T-cell (primary cell): Measurements from ENCODE around the gene CD300LG. TPM values are rescaled to one million over a fixed set of nuclear protein-coding genes. Genes with fewer than 3 reads are reported as not detected.

Experiments used
- ATAC-seq, 4 experiments: fragments of 200-7000 bp in 3 of 4; fragments of 150-1000 bp in 1 of 4; cut with Tn5 transposase; replicated peaks in 1 of 4; 1 replicate in 3 of 4; 2 replicates in 1 of 4; pipeline ENCODE4 v1.10.0; 2021; ENCODE audit warnings: moderate library complexity in 3 of 4, mild to moderate bottlenecking in 2 of 4, moderate number of reproducible peaks in 1 of 4
- CTCF ChIA-PET, 2 donors: fragments of 300-600 bp; sonication (Branson Sonifier 250); formaldehyde crosslinking; loops; one replicate each; lab custom pipeline; 2022; ENCODE audit warnings: antibody characterized with exemption in 2 of 2; lab: Charles Lee
- POLR2A ChIA-PET, 2 donors: fragments of 300-600 bp; sonication (Branson Sonifier 250); formaldehyde crosslinking; loops; one replicate each; lab custom pipeline; 2022; ENCODE audit warnings: antibody characterized with exemption in 2 of 2; lab: Charles Lee
- DNase-seq, 35 experiments: peaks; one replicate each; pipeline versions ENCODE4 v3.0.0 to v3.0.0-alpha.2; 2013 to 2023
- H3K27ac ChIP-seq: one replicate; pipeline ENCODE4 v1.5.1; 2013; ENCODE audit warnings: low read length
- H3K27me3 ChIP-seq, 2 experiments: replicated peaks in 1 of 2; 1 replicate in 1 of 2; 2 replicates in 1 of 2; pipeline versions ENCODE4 v1.6.1 to v1.7.0; 2013; ENCODE audit warnings: low read length in 1 of 2, mixed read lengths in 1 of 2; ENCODE audit not compliant: control insufficient read depth in 2 of 2, insufficient read depth in 2 of 2; ENCODE audit errors: extremely low read depth in 1 of 2
- H3K36me3 ChIP-seq, 2 donors: 1 replicate in 1 of 2; 2 replicates in 1 of 2; pipeline versions ENCODE4 v1.6.1 to v1.7.0; 2013; ENCODE audit warnings: low read length in 1 of 2; ENCODE audit not compliant: control insufficient read depth in 2 of 2, insufficient read depth in 1 of 2; ENCODE audit errors: extremely low read depth in 1 of 2
- H3K4me1 ChIP-seq, 2 experiments: 1 replicate in 1 of 2; 2 replicates in 1 of 2; pipeline versions ENCODE4 v1.6.1 to v1.7.0; 2013; ENCODE audit warnings: low read length in 2 of 2, mixed read lengths in 1 of 2; ENCODE audit not compliant: insufficient read depth in 2 of 2, control insufficient read depth in 1 of 2; ENCODE audit errors: extremely low read depth in 1 of 2
- H3K4me3 ChIP-seq, 2 donors: 1 replicate in 1 of 2; 2 replicates in 1 of 2; pipeline versions ENCODE4 v1.5.1 to v1.7.0; 2013; ENCODE audit warnings: mild to moderate bottlenecking in 2 of 2, low read length in 1 of 2, moderate library complexity in 1 of 2; ENCODE audit not compliant: control insufficient read depth in 1 of 2; ENCODE audit errors: extremely low read depth in 1 of 2
- H3K9me3 ChIP-seq: 2 replicates; pipeline ENCODE4 v1.7.0; 2013
- H3K27ac Mint-ChIP-seq, 2 donors: one replicate each; pipeline ENCODE4 v1.8.0; 2020 to 2021; ENCODE audit warnings: mild to moderate bottlenecking in 2 of 2, mixed read lengths in 2 of 2
- H3K27me3 Mint-ChIP-seq, 2 donors: one replicate each; pipeline ENCODE4 v1.8.0; 2021 to 2022; ENCODE audit warnings: mixed read lengths in 2 of 2
- H3K36me3 Mint-ChIP-seq: one replicate; pipeline ENCODE4 v1.8.0; 2021; ENCODE audit warnings: mixed read lengths
- H3K4me1 Mint-ChIP-seq, 3 donors: one replicate each; pipeline ENCODE4 v1.8.0; 2020 to 2022; ENCODE audit warnings: mixed read lengths in 3 of 3, mild to moderate bottlenecking in 1 of 3
- H3K4me3 Mint-ChIP-seq, 3 donors: one replicate each; pipeline ENCODE4 v1.8.0; 2020 to 2022; ENCODE audit warnings: mild to moderate bottlenecking in 3 of 3, mixed read lengths in 3 of 3, moderate library complexity in 3 of 3
- H3K9me3 Mint-ChIP-seq, 3 donors: one replicate each; pipeline ENCODE4 v1.8.0; 2020 to 2022; ENCODE audit warnings: mixed read lengths in 3 of 3
- WGBS: methylation state at CpG from one replicate; pipeline ENCODE4 v1.1.5; 2013; ENCODE audit warnings: missing lambda C conversion rate; ENCODE audit not compliant: insufficient coverage; 5-methylcytosine and 5-hydroxymethylcytosine counted together
- total RNA-seq, 35 experiments: library from RNA in 6 of 35; stranded (reverse) in 6 of 35; fragments of 120-200 nt in 1 of 35; gene quantifications; one replicate each; pipeline versions ENCODE4 v1.2.1 to v1.2.4 and lab custom pipeline; 2013 to 2026

CD300LG gene
- total RNA-seq, 5 donors from 2014 or later (not counting 1 experiment from before 2014, with no cell fraction given), result not detected

- Mint-ChIP-seq H3K36me3 (no peaks in the 10 kb centered on the region), H3K4me1 (peaks cover 15 to 24% (median 17%) of the 10 kb centered on the region in 3 donors), H3K9me3 (no peaks in the 10 kb centered on the region), H3K27ac (peak overlapping the region; percentile 27 to 34), H3K27me3 (peaks cover 4 to 20% of the 10 kb centered on the region in 2 donors), H3K4me3 (peak overlapping the region; percentile 81 to 89 (median 84))
- ChIA-PET POLR2A (no interaction called here), CTCF (interaction anchor here in 1 of 2 donors (0.6 to 1.3 kb wide), 2 partner anchors 10 to 220 kb away, joined by 3 read pairs; no protein-coding TSS in a partner anchor)
- H3K27ac ChIP-seq, result no peak overlapping the region
- 34% methylated on average over 22 of the region's 26 CpGs for WGBS
- H3K27me3 ChIP-seq, result peaks cover 5 to 56% of the 10 kb centered on the region in 2 experiments
- peak; percentile 64 to 71 (median 68) for ATAC-seq
- H3K9me3 ChIP-seq, result no peaks in the 10 kb centered on the region
- peak in 34 of 35 experiments; percentile 27 to 71 (median 53) for DNase-seq
- H3K4me1 ChIP-seq, result peaks cover 7 to 28% of the 10 kb centered on the region in 2 experiments
- peak overlapping the region; percentile 61 to 82 for H3K4me3 ChIP-seq
- no peaks in the 10 kb centered on the region for H3K36me3 ChIP-seq
Observed at GRCh38 chr17:43907998-43908721, 61.2 kb downstream of the CD300LG start.

GRCh38 chr17:43909537-43910231, 62.7 kb downstream of the CD300LG start:
- POLR2A ChIA-PET, result interaction anchor here (0.9 kb wide), 2 partner anchors 35 to 206 kb away, joined by 3 to 5 read pairs; no protein-coding TSS in a partner anchor
- H3K9me3 ChIP-seq, result no peaks in the 10 kb centered on the region
- DNase-seq (no peak), ATAC-seq (no peak)
- Mint-ChIP-seq H3K4me3 (no peak overlapping the region), H3K27ac (no peak overlapping the region), H3K27me3 (peaks cover 0 to 14% of the 10 kb centered on the region in 2 donors), H3K36me3 (no peaks in the 10 kb centered on the region), H3K4me1 (peaks cover 15 to 24% (median 17%) of the 10 kb centered on the region in 3 donors), H3K9me3 (no peaks in the 10 kb centered on the region)
- CTCF ChIA-PET, result interaction anchor here (0.6 to 1.3 kb wide), 5 partner anchors 12 to 131 kb away, joined by 3 read pairs; no protein-coding TSS in a partner anchor
- no peak overlapping the region for H3K27ac ChIP-seq
- no peaks in the 10 kb centered on the region for H3K36me3 ChIP-seq
- H3K27me3 ChIP-seq, result peaks cover 5 to 45% of the 10 kb centered on the region in 2 experiments
- H3K4me3 ChIP-seq, result no peak overlapping the region
- WGBS, result 100% methylated on average over 2 of the region's 7 CpGs
- peaks cover 7 to 28% of the 10 kb centered on the region in 2 experiments for H3K4me1 ChIP-seq

- ATAC-seq (no peak), DNase-seq (no peak)
- H3K27me3 Mint-ChIP-seq, result no peaks in the 10 kb centered on the region
- peaks cover 5 to 19% of the 10 kb centered on the region in 2 experiments for H3K4me1 ChIP-seq
- no peak overlapping the region for H3K27ac Mint-ChIP-seq
- peaks cover 11 to 22% (median 13%) of the 10 kb centered on the region in 3 donors for H3K4me1 Mint-ChIP-seq
- H3K9me3 ChIP-seq, result no peaks in the 10 kb centered on the region
- H3K27ac ChIP-seq, result no peak overlapping the region
- POLR2A ChIA-PET, result no interaction called here
- H3K36me3 Mint-ChIP-seq, result no peaks in the 10 kb centered on the region
- CTCF ChIA-PET, result no interaction called here
- no peaks in the 10 kb centered on the region for H3K9me3 Mint-ChIP-seq
- no peak overlapping the region for H3K4me3 Mint-ChIP-seq
- H3K4me3 ChIP-seq, result no peak overlapping the region
- 71% methylated on average over 6 of the region's 8 CpGs for WGBS
- H3K27me3 ChIP-seq, result peaks cover 5 to 23% of the 10 kb centered on the region in 2 experiments
- no peaks in the 10 kb centered on the region for H3K36me3 ChIP-seq
Observed at GRCh38 chr17:43911904-43912303, 64.9 kb downstream of the CD300LG start.

GRCh38 chr17:43912635-43913304, 65.8 kb downstream of the CD300LG start:
- 86% methylated on average over 4 of the region's 4 CpGs for WGBS
- H3K4me3 ChIP-seq, result no peak overlapping the region
- ChIA-PET CTCF (no interaction called here), POLR2A (interaction anchor here in 1 of 2 donors (0.6 kb wide), 1 partner anchor 63 kb away, joined by 3 read pairs; no protein-coding TSS in a partner anchor)
- ATAC-seq, result no peak
- H3K9me3 ChIP-seq, result no peaks in the 10 kb centered on the region
- peaks cover 20% of the 10 kb centered on the region in 3 donors for H3K4me1 Mint-ChIP-seq
- DNase-seq, result no peak
- H3K36me3 ChIP-seq, result no peaks in the 10 kb centered on the region
- no peak overlapping the region for H3K27ac ChIP-seq
- H3K9me3 Mint-ChIP-seq, result no peaks in the 10 kb centered on the region
- H3K4me3 Mint-ChIP-seq, result no peak overlapping the region
- H3K27me3 Mint-ChIP-seq, result no peaks in the 10 kb centered on the region
- H3K4me1 ChIP-seq, result peaks cover 2 to 19% of the 10 kb centered on the region in 2 experiments
- H3K27ac Mint-ChIP-seq, result no peak overlapping the region
- H3K27me3 ChIP-seq, result peaks cover 5 to 18% of the 10 kb centered on the region in 2 experiments
- H3K36me3 Mint-ChIP-seq, result no peaks in the 10 kb centered on the region

Other genes starting within 250 kb of the CD300LG start
- 1 to 10 TPM; 2.9 to 5.5 (median 3.6) TPM for gene MEOX1, start 185.3 kb upstream of the CD300LG start, total RNA-seq
- gene SOST, start 88.4 kb upstream of the CD300LG start, total RNA-seq, result not detected
- gene DUSP3, start 68.2 kb upstream of the CD300LG start, total RNA-seq, result 1 to 10 TPM; 8.1 to 9.8 (median 9.6) TPM
- not detected for gene CFAP97D1, start 66.7 kb upstream of the CD300LG start, total RNA-seq
- under 1 TPM in 4 of 5 donors, not detected in 1; 0.32 to 0.60 (median 0.44) TPM for gene MPP3, start 14.0 kb upstream of the CD300LG start, total RNA-seq
- gene MPP2, start 60.4 kb downstream of the CD300LG start, total RNA-seq, result 1 to 10 TPM; 1.6 to 5.6 (median 3.2) TPM
- not detected for gene PPY, start 95.3 kb downstream of the CD300LG start, total RNA-seq
- not detected for gene PYY, start 106.8 kb downstream of the CD300LG start, total RNA-seq
- 1 to 10 TPM in 4 of 5 donors, under 1 TPM in 1; 0.35 to 2.4 (median 1.8) TPM for gene NAGS, start 157.4 kb downstream of the CD300LG start, total RNA-seq
- 10 to 100 TPM; 13.4 to 32.4 (median 26.6) TPM for gene TMEM101, start 167.8 kb downstream of the CD300LG start, total RNA-seq
- gene LSM12, start 219.5 kb downstream of the CD300LG start, total RNA-seq, result 10 to 100 TPM; 29.4 to 39.0 (median 37.1) TPM
- 10 to 100 TPM in 4 of 5 donors, 1 to 10 TPM in 1; 9.4 to 19.0 (median 16.2) TPM for gene G6PC3, start 223.6 kb downstream of the CD300LG start, total RNA-seq